ENCODE measurements around the gene NANOGP8. TPM values are rescaled to one million over a fixed set of nuclear protein-coding genes. Genes with fewer than 3 reads are reported as not detected.

NANOGP8 gene
- total RNA-seq, 3 donors from 2014 or later = not detected

DNA sequence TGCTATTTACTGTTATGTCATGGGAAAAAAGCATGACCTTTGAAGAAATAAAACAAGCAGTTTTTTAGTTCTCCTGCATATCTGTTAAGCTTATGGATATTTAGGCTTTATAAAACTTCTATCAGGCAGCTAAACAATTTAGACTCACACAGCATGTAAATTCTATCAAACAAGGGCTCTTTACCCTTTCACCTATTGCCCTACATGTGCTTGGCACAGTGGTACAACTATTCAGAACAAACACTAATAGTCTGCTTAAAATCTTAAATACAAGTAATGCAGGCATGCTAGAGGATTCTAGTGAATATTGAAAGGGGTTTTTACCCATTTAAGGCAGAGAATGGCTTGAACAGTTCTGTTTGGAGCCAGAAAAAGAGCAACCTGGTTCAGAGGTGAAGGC, 23.4 kb upstream of the NANOGP8 start:
- ATAC-seq (no peak), DNase-seq (no peak)
- no peak overlapping the region for H3K4me3 Mint-ChIP-seq
- no peaks in the 10 kb centered on the region for H3K4me1 Mint-ChIP-seq (ENCODE audit: low read depth)
- no peaks in the 10 kb centered on the region for H3K36me3 Mint-ChIP-seq (ENCODE audit: insufficient read depth)
- H3K9me3 Mint-ChIP-seq = no peaks in the 10 kb centered on the region
- no peaks in the 10 kb centered on the region for H3K27me3 Mint-ChIP-seq (ENCODE audit: low read depth)

DNA sequence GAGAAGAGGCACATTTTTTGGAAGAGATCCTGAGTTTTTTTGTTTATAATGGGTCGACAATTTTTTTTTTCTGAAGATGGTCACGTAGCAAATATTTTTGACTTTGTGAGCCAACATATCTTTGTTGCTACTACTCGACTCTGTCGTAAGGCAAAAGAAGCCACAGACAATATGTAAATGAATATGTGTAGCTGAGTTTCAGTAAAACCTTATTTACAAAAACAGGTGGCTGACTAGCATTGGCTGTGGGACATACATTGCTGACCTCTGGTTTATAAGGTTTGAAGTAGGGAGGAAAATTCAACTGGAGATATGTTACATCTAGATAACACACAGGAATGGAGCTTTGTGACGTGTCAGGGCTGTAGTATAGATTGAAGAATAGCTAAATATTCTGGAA, 22.5 kb upstream of the NANOGP8 start:
- Mint-ChIP-seq H3K4me3 (no peak overlapping the region), H3K36me3 (ENCODE audit: insufficient read depth) (no peaks in the 10 kb centered on the region), H3K27me3 (ENCODE audit: low read depth) (no peaks in the 10 kb centered on the region), H3K4me1 (ENCODE audit: low read depth) (no peaks in the 10 kb centered on the region), H3K9me3 (no peaks in the 10 kb centered on the region)
- no peak for DNase-seq
- ATAC-seq = no peak

DNA sequence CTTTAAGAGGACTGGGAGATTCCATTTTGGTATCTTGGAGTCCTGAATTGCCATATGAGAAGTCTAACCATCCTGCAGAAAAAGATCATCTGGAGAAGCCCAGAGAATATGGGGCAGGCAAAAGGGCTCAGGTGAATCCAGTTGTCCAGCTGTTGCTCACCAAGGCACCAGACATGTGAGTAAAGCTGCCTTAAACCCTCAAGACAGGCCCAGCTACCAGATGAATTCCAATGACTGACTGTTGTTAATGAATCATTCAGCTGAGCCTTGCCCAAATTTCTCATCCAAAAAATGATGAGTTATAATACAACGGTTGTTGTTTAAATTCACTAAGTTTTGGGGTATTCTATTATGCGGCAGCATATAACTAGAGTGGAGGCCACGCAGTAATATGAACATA, 22.0 kb upstream of the NANOGP8 start:
- H3K4me1 Mint-ChIP-seq (ENCODE audit: low read depth) = no peaks in the 10 kb centered on the region
- H3K9me3 Mint-ChIP-seq = no peaks in the 10 kb centered on the region
- no peak for ATAC-seq
- no peaks in the 10 kb centered on the region for H3K27me3 Mint-ChIP-seq (ENCODE audit: low read depth)
- DNase-seq = no peak
- no peak overlapping the region for H3K4me3 Mint-ChIP-seq
- no peaks in the 10 kb centered on the region for H3K36me3 Mint-ChIP-seq (ENCODE audit: insufficient read depth)

DNA sequence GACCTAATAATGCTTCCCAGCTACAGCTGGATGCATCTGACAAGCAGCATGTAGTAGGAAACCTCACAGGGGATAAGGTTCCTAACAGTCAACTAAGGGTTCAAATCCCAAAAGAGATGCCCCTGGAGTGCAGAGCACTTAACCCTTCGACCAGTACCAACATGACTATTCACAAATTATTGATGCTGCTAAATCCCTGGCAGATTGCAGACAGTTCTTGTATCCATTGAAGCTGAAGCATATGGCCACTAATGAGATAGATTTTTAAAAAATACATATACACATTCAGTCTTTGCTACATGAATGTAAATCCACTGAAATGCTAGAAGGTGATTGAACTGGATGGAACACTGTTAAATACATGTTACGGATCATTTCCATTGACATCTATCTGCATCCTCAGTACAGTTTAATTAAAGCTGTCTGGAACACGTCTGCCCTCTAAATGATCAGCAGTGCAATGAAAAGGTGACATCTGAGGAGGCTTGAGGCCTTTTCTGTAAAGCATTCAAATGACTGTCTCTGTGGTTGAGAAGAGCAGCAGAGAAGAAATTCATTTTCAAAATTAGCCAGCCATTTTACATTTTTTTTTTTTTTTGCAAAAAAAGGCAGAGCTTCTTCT, 19.5 kb upstream of the NANOGP8 start:
- Mint-ChIP-seq H3K27me3 (ENCODE audit: low read depth) (no peaks in the 10 kb centered on the region), H3K4me3 (no peak overlapping the region), H3K36me3 (ENCODE audit: insufficient read depth) (no peaks in the 10 kb centered on the region), H3K9me3 (no peaks in the 10 kb centered on the region), H3K4me1 (ENCODE audit: low read depth) (no peaks in the 10 kb centered on the region)
- DNase-seq (no peak), ATAC-seq (no peak)

DNA sequence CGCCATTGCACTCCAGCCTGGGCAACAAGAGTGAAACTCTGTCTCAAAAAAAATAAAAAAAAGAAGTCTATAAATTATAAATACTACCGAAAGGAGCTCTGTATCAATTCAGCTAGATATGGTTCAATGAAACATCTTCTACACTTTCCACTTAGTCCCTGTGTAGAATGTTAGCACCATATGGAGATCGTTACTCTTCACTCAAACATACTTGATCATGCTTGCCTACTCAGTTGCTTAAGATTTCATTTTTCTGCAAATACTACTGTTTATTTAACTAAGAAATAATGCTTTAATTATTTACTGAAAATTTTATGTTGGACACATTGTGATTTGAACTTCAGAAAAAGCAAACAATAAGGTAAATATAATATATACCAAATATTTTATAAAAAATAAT, 17.1 kb upstream of the NANOGP8 start:
- Mint-ChIP-seq H3K9me3 (no peaks in the 10 kb centered on the region), H3K36me3 (ENCODE audit: insufficient read depth) (no peaks in the 10 kb centered on the region)
- ATAC-seq = no peak

DNA sequence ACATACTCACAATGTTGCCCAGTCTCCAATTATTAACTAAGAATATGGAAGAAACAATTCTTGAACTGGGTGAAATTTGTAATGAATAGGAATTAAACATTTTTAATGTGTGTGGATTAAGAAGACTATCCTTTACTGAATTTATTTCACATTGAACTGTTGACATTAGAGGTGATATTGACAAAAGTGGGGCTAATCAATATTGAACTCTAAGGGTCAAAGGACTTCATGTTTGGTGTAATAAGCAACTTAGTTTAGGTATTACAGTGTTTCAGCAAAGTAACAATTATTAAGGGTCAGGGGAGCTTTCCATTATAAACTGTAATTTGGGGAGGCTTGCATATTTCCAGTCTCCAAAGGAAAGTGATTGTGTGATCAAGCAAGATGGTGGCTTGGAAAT, 16.2 kb upstream of the NANOGP8 start:
- Mint-ChIP-seq H3K36me3 (ENCODE audit: insufficient read depth) (no peaks in the 10 kb centered on the region), H3K9me3 (no peaks in the 10 kb centered on the region), H3K4me3 (no peak overlapping the region), H3K27me3 (ENCODE audit: low read depth) (no peaks in the 10 kb centered on the region), H3K4me1 (ENCODE audit: low read depth) (no peaks in the 10 kb centered on the region)
- no peak for DNase-seq
- ATAC-seq = no peak

More for the DNA sequence above, 17.1 kb upstream of the NANOGP8 start:
- Mint-ChIP-seq H3K4me1 (ENCODE audit: low read depth) (no peaks in the 10 kb centered on the region), H3K27me3 (ENCODE audit: low read depth) (no peaks in the 10 kb centered on the region), H3K4me3 (no peak overlapping the region)
- DNase-seq = no peak

DNA sequence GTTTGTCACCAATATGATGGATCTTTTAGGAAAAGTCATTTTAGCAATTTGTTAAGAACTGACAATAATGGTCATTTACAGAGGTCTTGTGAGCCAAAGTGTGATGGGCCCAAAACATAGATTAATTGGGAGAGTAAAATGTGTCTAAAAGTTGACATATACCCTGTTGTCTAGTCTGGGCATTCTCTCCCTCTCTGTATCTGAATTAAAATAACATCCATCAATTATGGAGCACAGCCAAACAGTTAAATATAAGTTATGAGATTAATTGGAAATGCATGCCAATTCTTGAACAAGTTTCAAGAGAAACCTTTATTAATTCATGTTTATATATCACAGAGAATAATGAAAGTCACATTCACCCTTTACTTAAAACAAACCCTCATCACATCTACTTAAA, 13.6 kb upstream of the NANOGP8 start:
- no peak for ATAC-seq
- no peak for DNase-seq
- no peak overlapping the region for H3K4me3 Mint-ChIP-seq

DNA sequence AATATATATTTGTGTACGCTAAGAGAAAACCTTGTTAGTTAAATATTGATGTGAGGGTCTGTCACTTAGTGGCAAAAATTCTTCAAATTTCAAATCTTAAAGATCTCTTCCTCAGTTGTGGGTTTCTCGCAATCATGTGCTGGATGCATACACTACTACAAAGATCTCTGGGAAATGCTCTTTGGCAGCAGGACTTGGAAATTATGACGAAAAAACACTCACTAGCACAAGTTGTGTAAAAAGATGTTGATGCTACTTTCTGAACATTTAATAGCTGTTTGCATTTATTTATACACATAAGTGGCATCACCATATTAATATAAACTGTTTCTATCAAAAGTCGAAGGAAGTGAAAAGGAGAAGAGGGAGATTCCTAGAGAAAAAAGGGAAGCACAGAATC, 10.8 kb upstream of the NANOGP8 start:
- Mint-ChIP-seq H3K9me3 (peaks cover 5% of the 10 kb centered on the region), H3K27me3 (ENCODE audit: low read depth) (no peaks in the 10 kb centered on the region), H3K36me3 (ENCODE audit: insufficient read depth) (peaks cover 1% of the 10 kb centered on the region), H3K4me3 (no peak overlapping the region), H3K4me1 (ENCODE audit: low read depth) (no peaks in the 10 kb centered on the region)
- DNase-seq = no peak
- ATAC-seq = no peak

More for the DNA sequence above, 13.6 kb upstream of the NANOGP8 start:
- H3K4me1 Mint-ChIP-seq (ENCODE audit: low read depth) = no peaks in the 10 kb centered on the region
- H3K9me3 Mint-ChIP-seq = no peaks in the 10 kb centered on the region
- no peaks in the 10 kb centered on the region for H3K27me3 Mint-ChIP-seq (ENCODE audit: low read depth)
- no peaks in the 10 kb centered on the region for H3K36me3 Mint-ChIP-seq (ENCODE audit: insufficient read depth)

DNA sequence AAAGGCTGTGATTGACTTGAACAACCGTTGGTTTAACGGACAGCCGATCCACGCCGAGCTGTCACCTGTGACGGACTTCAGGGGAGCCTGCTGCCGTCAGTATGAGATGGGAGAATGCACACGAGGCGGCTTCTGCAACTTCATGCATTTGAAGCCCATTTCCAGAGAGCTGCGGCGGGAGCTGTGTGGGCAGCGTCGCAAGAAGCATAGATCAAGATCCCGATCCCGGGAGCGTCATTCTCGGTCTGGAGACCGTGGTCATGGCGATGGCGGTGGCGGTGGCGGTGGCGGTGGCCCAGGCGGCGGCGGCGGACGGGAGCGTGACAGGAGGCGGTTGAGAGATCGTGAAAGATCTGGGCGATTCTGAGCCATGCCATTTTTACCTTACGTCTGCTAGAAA, 7.8 kb upstream of the NANOGP8 start:
- Mint-ChIP-seq H3K9me3 (peaks cover 5% of the 10 kb centered on the region), H3K4me3 (no peak overlapping the region), H3K27me3 (ENCODE audit: low read depth) (no peaks in the 10 kb centered on the region), H3K36me3 (ENCODE audit: insufficient read depth) (peaks cover 1% of the 10 kb centered on the region), H3K4me1 (ENCODE audit: low read depth) (no peaks in the 10 kb centered on the region)
- no peak for ATAC-seq
- DNase-seq = no peak

DNA sequence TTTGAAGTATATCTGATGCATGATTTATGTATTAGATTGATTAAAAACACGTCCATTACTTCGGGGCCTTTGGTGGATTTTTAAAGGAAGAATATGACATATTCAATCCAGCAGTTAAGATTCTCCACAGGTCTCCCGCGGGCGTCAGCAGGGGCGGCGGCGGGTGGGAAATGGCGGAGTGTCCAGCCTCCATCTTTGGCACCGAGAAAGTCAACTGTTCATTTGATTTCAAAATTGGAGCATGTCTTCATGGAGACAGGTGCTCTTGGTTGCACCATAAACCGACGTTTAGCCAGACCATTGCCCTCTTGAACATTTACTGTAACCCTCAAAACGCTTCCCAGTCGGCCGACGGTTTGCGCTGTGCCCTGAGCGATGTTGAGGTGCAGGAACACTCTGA, 7.2 kb upstream of the NANOGP8 start:
- peaks cover 1% of the 10 kb centered on the region for H3K36me3 Mint-ChIP-seq (ENCODE audit: insufficient read depth)
- no peak overlapping the region for H3K4me3 Mint-ChIP-seq
- DNase-seq (no peak), ATAC-seq (no peak)
- H3K9me3 Mint-ChIP-seq = peaks cover 5% of the 10 kb centered on the region
- H3K27me3 Mint-ChIP-seq (ENCODE audit: low read depth) = no peaks in the 10 kb centered on the region
- no peaks in the 10 kb centered on the region for H3K4me1 Mint-ChIP-seq (ENCODE audit: low read depth)

DNA sequence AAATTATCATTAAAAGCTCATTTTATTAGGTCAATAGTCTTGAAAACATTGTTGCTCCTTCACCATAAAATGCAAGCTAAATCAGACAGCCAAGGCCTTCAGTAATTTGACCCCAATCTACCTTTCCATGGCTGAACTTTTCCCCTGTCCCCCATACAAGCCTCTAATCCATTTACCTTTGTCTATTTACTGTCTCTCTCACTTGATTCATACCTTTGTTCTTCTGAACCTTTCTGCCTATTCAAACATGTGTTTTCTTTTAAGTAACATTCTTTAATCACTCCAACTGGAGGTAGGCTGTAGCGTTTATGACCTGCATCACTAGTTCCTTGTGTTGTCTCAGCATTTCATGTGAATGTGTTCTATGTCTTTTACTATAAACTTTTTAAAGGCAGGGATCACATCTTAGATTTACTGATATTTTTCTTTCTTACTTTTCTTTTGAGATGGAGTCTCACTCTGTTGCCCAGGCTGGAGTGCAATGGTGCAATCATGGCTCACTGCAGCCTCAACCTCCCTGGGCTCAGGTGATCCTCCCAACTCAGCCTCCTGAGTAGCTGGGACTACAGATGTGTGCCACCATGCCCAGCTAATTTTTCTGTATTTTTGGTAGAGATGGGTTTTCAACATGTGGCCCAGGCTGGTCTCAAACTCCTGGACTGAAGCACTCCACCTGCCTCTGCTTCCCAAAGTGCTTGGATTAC, 5.2 kb upstream of the NANOGP8 start:
- Mint-ChIP-seq H3K9me3 (peaks cover 5% of the 10 kb centered on the region), H3K4me1 (ENCODE audit: low read depth) (no peaks in the 10 kb centered on the region), H3K4me3 (no peak overlapping the region), H3K27me3 (ENCODE audit: low read depth) (no peaks in the 10 kb centered on the region), H3K36me3 (ENCODE audit: insufficient read depth) (peaks cover 1% of the 10 kb centered on the region)
- DNase-seq = no peak
- ATAC-seq = no peak

DNA sequence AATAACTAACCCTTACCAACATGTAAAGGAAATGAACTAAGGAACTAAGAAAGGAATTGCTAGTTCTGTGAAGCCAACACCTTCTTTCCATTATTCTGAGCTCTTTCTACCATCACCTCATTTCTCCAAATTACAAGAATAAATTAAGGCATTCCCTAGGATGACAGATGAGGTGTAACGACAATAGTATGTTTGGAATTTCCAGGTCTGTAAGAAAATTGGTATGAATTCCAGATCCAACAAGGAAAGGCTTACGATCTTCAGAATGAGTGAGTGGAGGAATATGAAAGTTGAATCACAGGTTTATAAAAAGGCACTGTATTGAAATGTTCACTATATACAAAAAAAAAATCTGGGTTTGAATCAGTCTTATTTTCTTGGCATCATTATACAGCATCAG, 4.5 kb upstream of the NANOGP8 start:
- Mint-ChIP-seq H3K27me3 (ENCODE audit: low read depth) (no peaks in the 10 kb centered on the region), H3K4me1 (ENCODE audit: low read depth) (no peaks in the 10 kb centered on the region), H3K9me3 (peaks cover 5% of the 10 kb centered on the region), H3K4me3 (no peak overlapping the region), H3K36me3 (ENCODE audit: insufficient read depth) (peaks cover 1% of the 10 kb centered on the region)
- no peak for ATAC-seq
- no peak for DNase-seq

DNA sequence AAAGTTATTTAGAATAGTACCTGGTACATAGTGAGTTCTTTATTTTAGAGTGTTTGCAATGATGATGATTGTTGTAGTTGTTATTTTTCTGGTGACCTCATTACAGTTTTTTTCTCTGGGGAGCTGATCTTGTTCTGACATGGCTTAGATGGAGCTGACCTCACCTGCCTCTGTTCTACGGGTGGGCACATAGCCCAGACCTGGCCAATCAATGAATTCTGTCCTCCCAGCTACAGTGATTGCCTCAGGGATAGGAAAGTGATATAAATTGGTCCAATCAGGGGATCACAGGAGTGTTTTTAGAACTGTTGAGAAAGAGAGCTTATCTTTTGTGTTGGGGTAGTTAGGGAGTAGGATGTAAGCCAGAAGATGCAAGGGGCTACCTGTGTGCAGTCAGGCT, 3.2 kb upstream of the NANOGP8 start:
- no peak for ATAC-seq
- Mint-ChIP-seq H3K27me3 (ENCODE audit: low read depth) (no peaks in the 10 kb centered on the region), H3K9me3 (peaks cover 5% of the 10 kb centered on the region), H3K4me1 (ENCODE audit: low read depth) (no peaks in the 10 kb centered on the region), H3K4me3 (no peak overlapping the region), H3K36me3 (ENCODE audit: insufficient read depth) (peaks cover 1% of the 10 kb centered on the region)
- DNase-seq = no peak

DNA sequence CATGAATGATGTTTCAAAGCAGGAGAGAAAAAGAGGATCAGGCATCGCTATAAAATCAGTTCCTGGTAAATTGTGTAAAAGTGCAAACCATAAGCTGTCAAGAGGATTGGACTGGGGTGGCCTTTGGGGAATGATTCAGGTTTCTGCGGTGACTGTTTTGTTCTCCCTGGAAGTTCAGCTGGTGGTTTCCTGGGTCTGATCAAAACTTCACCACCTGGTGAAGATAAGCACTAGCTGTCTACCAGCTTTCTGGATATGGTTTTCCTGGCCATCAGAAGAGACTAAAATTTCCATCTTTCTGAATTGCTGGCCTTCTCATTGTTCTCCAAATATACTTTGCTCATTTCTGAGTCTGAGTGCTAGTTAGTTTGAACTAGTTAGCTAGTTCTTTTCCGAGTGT, 2.7 kb upstream of the NANOGP8 start:
- DNase-seq = no peak
- Mint-ChIP-seq H3K27me3 (ENCODE audit: low read depth) (no peaks in the 10 kb centered on the region), H3K36me3 (ENCODE audit: insufficient read depth) (peaks cover 1% of the 10 kb centered on the region), H3K4me1 (ENCODE audit: low read depth) (no peaks in the 10 kb centered on the region), H3K9me3 (peaks cover 5% of the 10 kb centered on the region), H3K4me3 (no peak overlapping the region)
- no peak for ATAC-seq

Data from activated T-cell treated with anti-CD3 and anti-CD28 coated beads, Interleukin-2, amount 50 U/mL, for 4 hours (primary cell).